Stimulated activated naive CD4-positive, alpha-beta T cell (primary cell): Measurements from ENCODE around the gene FBLN2.
A peak's percentile ranks its signal among the peaks of the same experiment; 100 is the strongest.

Experiments
- DNase-seq, 6 experiments: peaks; one replicate each; lab custom pipeline; 2025; lab: John Stamatoyannopoulos, UW

The FBLN2 gene

DNA sequence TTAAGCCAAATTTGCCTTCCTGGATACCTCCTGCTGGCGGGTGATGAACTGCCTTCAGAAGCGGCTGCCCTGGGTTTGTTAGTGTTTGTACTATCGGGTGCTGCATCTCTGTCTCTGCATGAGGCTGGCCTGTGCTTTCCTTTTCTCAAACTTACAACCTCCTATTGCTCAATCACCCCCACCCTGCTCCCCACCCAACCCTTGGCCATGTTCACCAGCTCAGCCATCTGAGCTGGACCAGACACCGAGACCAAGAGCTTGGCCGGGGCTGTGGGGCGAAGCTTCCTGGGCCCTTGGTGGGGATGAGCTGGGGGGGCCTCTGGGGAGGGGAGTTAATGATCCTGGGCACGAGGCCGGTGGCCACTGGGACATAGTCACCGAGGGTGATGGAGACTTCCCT, 16.8 kb upstream of the FBLN2 start:
- DNase-seq = no peak

DNA sequence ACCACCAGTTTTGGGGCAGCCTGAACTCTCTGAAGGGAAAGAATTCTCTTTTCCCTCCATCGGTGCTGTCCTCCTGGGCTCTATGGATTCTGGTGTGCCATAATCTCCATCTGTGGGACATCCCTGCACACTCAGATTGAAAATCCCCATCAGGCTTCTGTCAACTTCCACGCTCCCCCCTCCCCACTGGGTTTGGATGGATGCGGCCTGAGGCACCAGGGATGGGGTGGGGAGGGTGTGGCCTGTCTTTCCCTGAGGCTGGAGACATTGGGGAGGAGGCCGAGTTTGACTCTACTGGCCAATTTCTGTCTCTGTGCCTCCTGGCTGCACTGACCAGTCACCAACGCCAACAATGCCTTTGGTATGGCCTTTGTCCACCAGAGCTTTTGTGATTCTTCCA, 16.3 kb upstream of the FBLN2 start:
- no peak for DNase-seq

DNA sequence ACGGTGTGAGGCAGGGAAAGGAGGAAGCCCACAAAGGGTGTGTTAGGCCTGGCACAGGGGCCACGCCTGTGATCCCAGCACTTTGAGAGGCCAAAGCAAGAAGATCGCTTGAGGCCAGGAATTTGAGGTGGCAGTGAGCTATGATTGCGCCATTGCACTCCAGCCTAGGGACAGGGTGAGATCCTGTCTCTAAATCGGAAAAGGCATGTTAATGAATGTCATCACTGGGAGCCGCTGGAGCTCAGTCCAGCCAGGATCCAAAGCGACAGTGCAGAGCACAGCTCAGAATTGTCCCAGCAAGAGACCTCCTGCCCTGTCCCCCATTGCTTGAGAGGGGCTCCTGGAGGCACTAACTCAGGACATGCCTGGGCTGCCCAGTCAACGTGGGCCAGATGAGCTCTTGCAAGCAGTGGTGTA, 15.0 kb upstream of the FBLN2 start:
- no peak for DNase-seq

DNA sequence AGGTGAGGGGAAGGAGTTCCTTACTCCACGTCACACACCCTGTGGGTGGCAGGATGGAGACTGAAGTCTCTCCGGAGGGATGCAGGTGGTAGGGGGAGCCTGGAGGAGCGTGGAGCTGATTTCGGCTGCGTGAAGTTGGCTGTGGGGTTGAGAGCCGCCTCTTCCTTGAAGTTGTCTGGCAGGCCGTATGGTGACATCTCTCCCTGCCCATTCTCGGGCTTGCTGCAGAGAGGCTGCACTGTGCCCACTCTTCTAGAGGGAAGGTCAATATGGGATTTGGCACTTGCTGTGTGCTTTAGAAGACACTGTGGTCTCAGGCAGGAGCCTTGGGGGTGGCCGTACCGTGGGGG, 13.4 kb upstream of the FBLN2 start:
- DNase-seq = no peak

DNA sequence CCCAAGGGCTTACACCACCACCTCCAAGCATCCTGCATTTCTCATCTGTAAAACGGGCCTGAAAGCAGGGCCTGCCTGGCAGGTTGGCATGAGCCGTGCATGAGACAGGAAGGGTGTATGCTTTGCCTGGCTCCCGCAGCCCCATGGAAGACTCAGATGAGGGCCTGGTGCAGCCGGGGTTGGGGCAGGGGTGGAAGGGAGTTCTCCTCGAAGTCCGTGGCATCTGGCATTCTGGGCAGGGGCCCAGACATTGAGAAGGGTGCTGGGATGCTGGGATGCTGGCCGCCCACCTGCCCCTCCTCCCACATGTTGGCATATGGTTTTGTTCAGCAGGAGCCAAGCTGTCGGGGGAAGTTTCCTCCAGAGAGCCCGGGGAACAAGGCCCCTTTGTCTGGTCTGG, 13.0 kb upstream of the FBLN2 start:
- DNase-seq = no peak

DNA sequence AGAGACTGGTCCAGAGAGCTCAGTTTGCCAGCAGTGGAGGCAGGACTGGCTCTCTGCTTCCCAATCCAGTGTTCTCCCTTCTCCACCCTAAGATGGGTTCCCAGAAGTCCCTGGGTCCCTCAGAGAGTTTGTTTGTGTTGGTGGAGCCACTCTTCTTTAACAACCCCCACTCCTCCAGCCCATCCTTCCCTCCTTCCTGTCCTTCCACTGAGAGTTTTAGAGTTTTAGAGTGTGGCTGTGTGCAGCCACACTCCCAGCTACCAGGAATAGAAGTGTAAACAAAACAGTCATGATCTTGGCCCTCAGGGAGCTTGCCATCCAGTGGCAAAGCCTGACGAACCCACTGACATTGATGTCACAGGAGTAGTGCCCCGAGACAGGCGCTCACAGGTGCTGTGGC, 12.5 kb upstream of the FBLN2 start:
- DNase-seq = no peak

DNA sequence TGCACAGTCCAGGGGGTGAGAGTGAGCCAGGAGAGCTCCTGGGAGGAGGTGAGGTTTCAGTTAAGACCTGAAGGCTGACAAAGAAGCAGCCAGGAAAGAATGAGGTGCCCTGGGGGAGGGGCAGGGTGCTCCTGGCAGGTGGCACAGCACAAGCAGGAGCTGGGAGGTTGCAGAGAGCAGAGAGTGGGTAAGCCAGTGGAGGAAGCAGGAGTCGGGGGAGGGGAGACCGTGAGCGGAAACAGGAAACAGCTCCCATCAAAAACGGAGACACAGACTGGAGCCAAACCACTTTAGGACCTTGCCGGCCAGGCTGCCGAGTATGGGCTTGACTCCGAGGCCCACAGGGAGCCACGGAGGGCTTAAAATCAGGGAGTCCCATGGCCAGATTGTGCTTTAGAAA, 12.1 kb upstream of the FBLN2 start:
- DNase-seq = peak in 1 of 6 experiments; percentile 13

DNA sequence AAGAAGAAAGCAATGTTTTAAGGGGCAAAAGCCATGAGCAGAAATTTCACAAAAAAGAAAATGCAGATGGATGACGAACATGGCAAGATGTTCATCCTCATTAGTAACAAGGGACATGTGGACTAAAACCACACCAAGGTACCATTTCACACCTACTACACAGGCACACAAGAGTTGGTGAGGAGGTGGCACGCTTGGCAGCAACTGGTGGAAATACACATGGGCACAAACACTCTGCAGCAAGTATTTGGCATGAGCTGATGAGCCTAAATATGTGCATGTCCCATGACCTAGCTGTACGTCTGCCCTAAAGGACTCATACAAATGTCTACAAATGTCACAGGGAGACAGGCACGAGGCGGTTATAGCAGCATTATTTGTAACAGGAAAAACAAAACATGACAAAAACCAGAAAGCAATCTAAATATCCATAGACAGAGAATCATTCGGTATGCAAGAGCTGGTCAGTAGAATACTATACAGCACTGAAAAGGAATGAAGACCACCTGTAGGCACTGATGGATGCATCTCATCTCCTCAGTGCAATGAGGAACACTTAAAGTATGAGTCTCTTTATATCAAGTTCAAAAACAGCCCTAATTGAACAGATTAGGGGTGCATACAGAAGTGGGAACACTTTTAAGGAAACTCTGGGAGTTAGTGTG, 11.5 kb upstream of the FBLN2 start:
- DNase-seq = no peak

DNA sequence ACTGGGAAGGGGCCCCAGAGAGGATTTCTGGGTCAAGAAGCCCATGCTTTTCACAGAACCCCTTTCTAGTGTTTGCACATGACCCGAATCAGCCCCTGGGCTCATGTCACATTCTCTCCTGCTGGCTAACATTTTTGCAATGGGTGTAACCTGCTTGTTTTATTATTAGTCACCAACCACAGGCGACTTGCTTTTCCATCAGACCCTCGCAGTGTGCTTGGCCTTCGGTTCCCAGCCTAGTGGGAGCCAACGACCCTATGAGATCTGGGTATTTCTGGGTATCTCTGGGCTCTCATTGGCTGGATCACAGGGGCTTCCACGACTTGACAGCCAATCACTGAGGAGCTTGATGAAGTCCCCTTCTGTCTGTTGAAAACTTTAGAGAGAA, 11.0 kb upstream of the FBLN2 start:
- no peak for DNase-seq

DNA sequence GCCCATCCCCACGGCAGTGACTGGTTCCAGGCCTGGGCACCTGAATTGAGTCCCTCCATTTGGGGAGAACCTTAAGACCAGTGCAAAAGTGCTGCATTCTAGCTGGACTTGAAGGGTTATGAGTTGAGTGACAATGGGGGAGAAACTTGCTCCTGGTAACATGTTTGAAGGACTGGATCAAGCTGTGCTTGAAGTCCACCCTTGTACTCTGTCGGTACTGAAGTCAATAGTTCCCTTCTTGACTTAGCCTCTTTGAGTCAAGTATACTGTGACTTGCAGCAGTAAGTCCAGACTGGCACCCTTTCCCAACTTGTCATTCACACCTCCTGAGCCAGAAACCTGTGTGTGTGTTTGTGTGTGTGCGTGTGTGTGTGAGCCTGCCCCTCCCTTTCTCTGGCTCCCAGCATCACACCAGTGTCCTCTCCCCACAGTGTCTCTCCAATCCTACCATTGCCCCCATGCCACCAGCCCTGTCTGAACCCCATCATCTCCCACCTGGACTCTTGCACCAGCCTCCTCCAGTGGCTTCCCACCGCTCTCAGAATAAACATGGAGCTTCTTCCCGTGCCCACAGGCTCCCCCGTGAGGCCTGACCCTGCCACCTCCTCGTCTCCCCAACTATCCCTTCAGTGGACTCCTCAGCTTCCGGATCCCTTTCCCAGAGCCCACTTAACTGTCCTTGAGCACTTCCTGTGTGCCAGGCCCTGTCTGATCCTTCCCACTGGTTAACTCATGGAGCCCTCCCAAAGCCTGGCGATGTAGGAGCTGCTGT, 10.2 kb upstream of the FBLN2 start:
- DNase-seq = no peak

DNA sequence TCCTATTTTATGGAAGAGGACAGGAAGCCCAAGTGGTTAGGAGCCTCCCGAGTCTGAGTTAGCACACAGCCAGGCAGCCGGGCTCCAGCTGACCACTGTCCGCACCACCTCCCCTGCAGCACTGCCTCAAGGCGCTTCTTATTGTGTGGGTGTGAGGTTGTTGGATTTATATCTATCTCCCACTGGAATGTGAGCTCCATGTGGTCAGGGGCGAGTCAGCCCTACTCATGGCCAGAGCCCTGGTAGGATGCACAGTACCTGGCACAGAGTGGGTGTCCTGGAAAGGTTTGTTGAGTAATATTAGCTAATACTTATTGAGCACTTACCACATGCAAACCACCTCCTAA, 9.7 kb upstream of the FBLN2 start:
- no peak for DNase-seq

DNA sequence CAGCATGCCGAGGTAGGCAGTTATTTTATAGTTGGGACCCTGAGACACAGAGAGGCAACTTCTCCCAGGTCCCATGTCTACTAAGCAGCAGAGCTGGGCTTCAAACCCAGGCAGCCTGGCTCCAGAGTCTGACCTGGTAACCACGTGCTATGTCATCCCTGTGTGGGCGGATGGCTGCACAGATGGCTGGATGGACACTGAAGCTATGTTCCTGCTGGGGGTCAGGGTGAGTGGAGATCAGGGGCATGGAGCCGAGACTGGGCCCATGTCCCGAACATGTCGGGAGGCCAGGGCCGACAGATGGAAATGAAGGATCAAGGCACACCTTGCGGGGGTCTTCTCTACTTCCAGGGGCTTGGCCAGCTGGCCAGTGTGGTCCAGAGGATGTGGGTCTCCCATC, 9.3 kb upstream of the FBLN2 start:
- no peak for DNase-seq

DNA sequence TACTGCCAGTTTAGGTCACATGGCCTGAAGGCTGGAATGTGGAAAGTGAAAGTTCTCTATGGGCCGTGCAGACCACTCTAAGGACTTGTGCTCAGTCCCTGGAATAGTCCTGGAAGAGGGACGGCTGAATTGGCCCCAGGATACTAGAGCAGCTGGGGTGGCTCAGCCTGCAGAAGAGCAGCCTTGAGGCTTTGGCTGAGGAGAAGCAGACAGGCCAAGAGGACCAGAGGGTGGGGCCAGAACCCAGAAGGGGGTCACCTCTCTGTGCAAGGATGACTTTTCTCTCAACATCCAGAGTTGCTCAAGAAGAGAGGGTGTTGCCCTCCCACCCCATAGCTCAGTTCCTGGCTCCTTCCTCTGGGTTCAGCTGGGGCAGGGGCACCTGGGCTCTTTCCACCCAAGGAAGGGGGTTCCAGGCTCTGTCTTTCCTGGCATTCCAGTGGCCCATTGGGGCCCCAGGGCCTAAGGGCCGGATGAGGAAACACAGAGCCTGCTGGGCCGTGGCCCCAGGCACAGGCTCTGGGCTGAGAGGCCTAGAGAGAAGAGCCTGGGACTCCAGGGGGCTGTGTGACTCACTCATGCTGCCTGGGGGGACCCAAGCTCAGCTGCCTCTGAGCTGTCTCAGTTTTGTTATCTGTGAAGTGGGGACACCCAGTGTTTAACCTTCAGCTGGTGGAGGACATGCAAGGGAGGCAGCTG, 8.5 kb upstream of the FBLN2 start:
- no peak for DNase-seq

DNA sequence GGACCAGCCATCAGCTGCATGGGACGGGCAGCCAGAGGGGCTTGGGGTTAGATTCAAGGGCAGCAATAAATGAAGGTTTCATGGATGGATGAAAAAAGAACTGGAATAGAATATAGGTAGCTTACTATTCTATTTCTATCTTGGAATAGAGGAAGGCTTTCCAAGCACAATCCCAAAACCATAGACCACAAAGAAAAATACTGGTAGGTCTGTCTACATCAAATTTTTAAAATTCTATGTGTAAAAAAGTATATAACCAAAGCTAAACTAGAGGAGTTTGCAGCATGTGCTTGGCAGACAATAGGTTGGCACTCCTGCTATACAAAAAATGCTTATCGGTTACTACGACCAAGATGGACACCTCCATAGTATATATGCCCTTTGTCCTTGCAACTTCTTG, 7.2 kb upstream of the FBLN2 start:
- DNase-seq = no peak

DNA sequence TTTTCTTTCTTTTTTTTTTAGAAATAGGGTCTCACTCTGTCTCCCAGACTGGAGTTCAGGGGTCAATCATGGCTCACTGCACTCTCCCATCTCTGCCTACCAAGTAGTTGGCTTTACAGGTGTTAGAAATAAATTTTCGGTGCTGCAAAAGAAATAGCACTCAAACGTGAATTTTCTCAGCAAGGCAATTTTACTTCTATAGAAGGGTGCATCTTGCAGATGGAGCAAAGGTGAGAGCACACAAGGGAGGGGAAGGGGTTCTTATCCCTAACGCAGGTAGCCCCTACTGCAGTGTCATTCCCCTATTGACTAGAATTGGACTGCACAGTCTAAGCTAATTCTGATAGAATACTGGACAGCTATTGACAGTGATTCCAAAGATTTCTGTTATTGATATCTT, 6.8 kb upstream of the FBLN2 start:
- no peak for DNase-seq

DNA sequence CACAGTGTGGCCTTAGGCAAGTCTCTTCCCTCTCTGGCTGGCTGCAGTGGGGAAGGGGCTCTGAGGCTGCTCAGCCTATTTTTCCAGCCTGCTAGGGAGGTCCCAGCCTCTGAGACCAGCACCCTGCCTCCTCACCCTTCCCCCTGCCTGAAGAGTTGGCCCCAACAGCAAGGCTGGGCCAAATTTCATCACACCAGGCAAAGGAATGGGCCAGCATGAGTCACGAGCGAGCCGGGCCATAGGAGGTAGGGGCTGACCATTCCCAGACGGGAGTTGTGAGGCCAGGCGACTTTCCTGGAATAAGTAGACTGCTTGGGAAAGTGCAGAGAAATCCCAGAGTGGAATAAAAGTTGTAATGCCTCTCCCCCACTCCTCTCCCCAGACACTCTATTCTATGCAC, 5.7 kb upstream of the FBLN2 start:
- no peak for DNase-seq

DNA sequence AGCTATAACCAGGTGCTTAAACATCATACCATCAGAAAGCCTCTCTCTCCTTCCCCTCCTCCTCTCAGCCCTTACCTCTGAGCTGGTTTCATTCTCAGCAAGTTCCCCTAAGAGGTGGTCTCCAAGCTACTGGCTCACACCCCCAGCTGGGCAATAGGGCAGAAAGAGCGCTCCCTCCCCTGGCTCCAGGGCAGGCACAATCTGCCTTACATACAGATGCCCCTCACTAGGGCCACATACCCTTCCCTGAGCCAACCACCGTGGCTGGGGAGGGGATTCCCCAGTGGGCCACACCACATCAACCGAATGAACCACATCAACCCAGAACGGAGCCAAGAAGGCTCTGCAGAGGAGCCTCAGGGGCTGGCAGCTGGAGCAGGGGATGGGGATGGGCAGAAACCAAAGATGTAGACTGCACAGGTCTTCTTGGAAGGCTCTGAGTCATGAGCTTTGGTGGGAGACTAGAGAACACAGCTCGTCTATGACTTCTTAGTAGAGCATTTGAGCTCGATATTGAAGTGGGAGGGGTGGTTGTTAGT, 4.6 kb upstream of the FBLN2 start:
- peak; percentile 9 to 42 (median 23) for DNase-seq

DNA sequence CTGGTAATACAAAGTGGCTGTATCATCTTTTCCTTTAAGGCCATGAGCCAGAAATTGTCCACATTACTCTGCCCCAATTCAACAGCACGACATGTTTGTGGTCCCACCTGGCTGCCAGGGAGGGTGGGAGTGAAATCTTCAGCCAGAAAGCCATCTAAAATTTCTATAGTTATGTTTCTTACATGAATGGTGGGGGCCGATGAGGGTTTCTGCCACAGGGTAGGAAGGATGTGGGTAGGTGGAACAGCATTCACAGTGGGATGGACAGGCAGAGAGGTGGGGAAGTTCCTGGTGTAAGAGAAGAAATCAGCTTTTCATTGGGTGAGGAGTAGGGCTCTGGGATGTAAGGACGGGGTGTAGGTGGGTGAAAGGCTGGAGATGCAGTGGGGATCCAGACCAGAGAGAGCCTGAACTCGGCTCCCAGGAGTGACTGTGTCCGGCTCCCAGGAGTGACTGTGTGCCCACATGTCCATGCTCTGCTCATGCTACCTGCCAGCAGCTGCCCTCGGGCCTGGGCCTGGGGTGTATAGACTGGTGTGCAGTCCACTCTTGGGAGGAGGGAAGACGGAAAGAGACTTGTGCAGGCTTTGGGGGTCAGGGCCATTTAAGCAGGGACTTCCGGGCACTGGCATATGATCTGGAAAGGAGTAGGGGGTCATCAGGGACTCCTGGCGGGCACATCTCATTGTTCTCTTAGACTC, 3.8 kb upstream of the FBLN2 start:
- no peak for DNase-seq

DNA sequence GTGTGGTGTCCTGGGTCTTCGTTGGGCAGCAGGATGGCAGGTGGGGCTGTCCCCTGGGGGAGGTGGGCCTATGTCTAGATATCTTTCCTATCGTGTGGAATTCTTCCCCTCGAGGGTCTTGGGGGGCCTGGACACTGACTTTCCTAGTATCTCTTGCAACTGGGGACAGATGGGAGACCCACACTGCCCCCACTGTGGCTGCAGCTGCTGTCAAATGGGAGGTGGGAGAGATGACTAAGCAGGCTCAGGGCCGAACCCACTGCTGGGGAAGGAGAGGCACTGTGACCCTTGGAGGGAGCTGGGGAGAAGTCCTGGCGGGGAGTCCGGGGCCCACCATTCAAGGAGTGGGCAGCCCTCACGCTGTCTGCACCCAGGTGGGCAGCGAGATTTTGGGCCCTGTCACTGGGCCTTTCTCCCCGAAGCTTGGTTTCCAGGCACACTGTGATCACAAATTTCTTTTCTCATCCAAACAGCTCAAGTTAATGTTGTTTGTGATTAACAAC, 2.9 kb upstream of the FBLN2 start:
- no peak for DNase-seq

DNA sequence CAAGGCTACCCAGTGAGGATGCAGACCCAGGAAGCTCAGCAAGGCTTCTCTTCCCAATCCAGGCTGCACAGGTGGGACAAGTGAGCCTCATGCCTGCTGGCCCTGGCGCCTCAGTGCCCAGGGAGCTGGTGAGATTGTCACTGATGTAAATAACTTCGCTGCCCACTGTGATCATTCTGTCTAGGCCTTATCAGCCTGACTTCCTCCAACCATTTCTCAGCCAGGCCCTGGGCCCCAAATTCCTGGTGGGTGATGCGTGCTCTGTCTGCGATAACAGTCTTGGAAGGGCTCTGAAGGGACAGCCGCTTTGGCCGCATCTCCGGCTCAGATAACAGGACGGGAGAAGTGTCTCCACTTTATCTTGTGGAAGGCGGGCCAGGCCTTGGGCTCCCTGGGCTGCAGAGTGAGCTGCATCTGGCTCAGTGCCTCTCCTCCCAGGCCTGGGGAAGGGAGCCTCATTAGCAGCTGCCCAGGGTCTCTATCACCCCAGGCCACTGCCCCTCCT, 2.2 kb upstream of the FBLN2 start:
- DNase-seq = no peak

DNA sequence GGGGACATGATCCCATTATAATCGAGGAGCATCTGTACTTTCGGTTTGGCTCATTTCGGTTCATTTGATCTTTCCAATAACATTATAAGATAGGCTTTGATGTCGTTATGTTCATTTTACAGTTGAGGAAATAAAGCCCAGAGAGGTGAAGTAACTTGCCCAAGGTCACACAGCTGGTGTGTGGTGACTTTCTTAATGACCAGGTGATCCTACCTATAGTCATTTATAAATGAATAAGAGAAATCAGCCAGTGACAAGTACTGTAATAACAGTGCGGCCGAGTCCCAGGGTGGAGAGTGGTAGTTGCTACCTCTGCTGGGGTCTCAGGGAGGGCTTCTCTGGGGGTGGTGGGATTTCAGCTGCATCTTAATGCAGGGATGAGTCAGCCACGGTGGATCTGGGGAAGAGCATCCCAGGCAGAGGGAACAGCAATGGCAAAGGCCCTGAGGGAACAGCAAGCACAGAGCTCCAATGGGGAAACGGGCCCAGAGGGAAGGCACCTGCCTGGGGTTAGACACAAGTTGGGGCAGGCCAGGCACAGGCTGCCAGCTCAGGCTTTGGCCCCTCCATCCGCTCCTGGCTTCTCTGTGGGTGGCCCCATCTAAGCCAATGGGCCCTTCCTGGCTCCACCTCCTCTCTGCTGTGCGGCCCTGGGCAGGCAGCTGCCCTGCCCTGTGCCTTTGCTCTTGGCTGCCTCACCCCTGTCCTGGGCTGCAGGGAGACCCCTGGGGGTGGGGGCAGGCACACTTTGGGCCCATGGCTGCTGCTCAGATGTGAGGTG, 1.1 kb upstream of the FBLN2 start:
- DNase-seq = no peak
